ENCODE data around the gene TNIK.

The TNIK gene

GRCh38 chr3:171256445-171257250 is 203.6 kb downstream of the TNIK start:
- H3K27ac ChIP-seq: no peak overlapping the region
- no peak for TF ChIP-seq ZFX (IDR thresholded peaks at IDR 0.05)
- TF ChIP-seq, protein P1, sequence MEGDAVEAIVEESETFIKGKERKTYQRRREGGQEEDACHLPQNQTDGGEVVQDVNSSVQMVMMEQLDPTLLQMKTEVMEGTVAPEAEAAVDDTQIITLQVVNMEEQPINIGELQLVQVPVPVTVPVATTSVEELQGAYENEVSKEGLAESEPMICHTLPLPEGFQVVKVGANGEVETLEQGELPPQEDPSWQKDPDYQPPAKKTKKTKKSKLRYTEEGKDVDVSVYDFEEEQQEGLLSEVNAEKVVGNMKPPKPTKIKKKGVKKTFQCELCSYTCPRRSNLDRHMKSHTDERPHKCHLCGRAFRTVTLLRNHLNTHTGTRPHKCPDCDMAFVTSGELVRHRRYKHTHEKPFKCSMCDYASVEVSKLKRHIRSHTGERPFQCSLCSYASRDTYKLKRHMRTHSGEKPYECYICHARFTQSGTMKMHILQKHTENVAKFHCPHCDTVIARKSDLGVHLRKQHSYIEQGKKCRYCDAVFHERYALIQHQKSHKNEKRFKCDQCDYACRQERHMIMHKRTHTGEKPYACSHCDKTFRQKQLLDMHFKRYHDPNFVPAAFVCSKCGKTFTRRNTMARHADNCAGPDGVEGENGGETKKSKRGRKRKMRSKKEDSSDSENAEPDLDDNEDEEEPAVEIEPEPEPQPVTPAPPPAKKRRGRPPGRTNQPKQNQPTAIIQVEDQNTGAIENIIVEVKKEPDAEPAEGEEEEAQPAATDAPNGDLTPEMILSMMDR (conservative IDR thresholded peaks at IDR 0.05): no peak

DNA sequence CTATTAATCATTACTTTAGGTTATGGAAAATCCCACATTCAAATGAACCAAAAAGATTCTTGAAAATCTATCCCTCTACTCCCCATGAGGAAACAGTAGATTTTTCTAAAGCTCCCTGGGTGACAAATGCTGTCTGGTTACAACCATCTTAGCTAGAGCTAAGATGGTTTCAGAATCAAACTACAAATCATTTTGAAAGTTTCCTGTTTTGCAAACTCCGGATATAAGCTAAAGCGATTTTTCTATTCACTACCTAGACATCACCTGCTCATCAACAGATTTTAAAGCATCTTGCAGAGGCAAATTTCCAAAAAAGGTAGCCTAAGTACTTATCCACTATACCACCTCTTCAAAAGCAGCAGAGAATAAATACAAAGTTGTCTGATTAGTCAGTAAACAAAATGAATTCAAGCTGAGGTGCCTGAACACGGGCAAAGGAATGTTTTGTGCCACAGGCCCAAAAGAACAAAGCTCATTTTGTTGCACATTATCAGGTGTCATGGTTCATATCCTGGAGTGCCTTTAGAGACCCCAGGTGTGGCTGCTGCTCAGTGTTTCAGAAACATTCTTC is 204.9 kb downstream of the TNIK start:
- TF ChIP-seq, protein P1 (conservative IDR thresholded peaks at IDR 0.05): no peak
- no peak for TF ChIP-seq ZFX (IDR thresholded peaks at IDR 0.05)
- no peak overlapping the region for H3K27ac ChIP-seq

DNA sequence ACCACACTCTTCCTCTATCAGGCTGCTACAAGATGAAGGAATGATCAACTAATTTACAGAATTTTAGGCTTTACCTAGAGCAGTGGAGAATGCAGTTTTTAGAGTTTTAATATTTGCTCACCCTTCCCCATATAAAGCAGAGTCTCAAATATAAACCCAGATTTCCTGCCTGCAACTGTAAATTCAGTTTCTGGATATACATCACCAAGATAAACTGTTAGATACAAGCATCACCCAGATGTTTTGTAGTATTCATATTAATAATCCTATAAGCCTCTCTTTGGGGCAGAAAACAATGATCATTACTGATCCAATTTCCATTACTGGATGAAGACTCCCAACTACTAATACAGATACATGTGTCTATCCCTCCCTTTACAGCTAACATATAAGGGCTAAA is 205.9 kb downstream of the TNIK start:
- H3K27ac ChIP-seq: no peak overlapping the region
- no peak for TF ChIP-seq ZFX (IDR thresholded peaks at IDR 0.05)
- TF ChIP-seq, protein P1 (conservative IDR thresholded peaks at IDR 0.05): no peak

- no peak for TF ChIP-seq ZFX (IDR thresholded peaks at IDR 0.05)
- TF ChIP-seq, protein P1 (conservative IDR thresholded peaks at IDR 0.05): no peak
- no peak overlapping the region for H3K27ac ChIP-seq
These were observed 208.4 kb downstream of the TNIK start for GRCh38 chr3:171251835-171252234.

GRCh38 chr3:171250444-171250843 is 209.8 kb downstream of the TNIK start:
- no peak overlapping the region for H3K27ac ChIP-seq
- TF ChIP-seq ZFX (IDR thresholded peaks at IDR 0.05): no peak
- TF ChIP-seq, protein P1 (conservative IDR thresholded peaks at IDR 0.05): no peak

DNA sequence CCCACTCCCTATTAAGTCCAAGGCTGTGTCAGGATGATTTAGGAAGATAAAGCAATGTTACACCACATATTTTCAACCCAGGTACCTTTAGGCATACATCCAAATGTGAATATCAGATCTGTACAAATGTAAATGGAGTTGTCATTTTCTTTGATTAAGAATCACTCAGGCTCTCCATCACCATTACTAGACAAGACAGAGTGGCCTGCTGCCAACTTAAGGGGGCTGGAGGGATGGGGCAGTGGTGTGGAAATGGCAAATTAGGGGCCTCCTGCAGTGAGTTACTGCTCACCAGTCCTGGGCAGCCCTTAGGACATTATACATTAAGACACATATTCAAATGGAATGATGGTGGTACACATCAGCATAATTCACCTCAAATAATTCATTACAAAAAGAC is 211.0 kb downstream of the TNIK start:
- H3K27ac ChIP-seq: no peak overlapping the region
- TF ChIP-seq ZFX (IDR thresholded peaks at IDR 0.05): no peak
- TF ChIP-seq, protein P1 (conservative IDR thresholded peaks at IDR 0.05): no peak

GRCh38 chr3:171248426-171249111 is 211.6 kb downstream of the TNIK start:
- TF ChIP-seq ZFX (IDR thresholded peaks at IDR 0.05): no peak
- TF ChIP-seq, protein P1 (conservative IDR thresholded peaks at IDR 0.05): no peak
- H3K27ac ChIP-seq: no peak overlapping the region
